ENCODE measurements around the gene ACAT2.

The ACAT2 gene

DNA sequence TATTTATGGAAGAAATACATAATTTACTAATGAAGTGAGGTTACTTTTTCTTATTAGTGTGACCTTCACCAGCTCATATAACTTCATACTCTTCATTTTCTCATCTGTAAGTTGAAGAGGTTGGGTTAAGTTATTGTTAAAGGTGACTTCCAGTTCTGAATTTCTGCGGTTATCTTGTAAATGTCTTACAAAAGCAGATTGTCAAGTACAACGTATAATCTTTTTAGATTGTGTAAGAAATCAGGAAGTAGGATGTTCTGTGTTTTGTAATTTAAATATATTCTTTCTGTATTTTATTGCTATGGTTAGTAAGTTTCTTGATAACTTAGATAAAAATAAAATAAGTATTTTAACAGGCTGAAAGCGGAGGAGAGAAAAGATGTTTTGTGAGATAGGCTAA lies 22.5 kb upstream of the ACAT2 start:
- no peak overlapping the region for H3K27ac ChIP-seq (ENCODE audit: low read depth, low read length)
- no peak overlapping the region for H2AFZ ChIP-seq (ENCODE audit: insufficient read depth, low read length, poor library complexity)
- H3K79me2 ChIP-seq (ENCODE audit: control insufficient read depth, insufficient read depth, low read length, poor library complexity), result peaks cover 9% of the 10 kb centered on the region
- H2BK5ac ChIP-seq (ENCODE audit: low read depth, low read length, poor library complexity), result no peak overlapping the region
- H2BK12ac ChIP-seq (ENCODE audit: low read length), result no peak overlapping the region
- no peaks in the 10 kb centered on the region for H3K9me3 ChIP-seq (ENCODE audit: insufficient read depth, low read depth, low read length)
- no peaks in the 10 kb centered on the region for H3K4me1 ChIP-seq (ENCODE audit: control insufficient read depth in 1 of 2, insufficient read depth in 2 of 2, low read length in 2 of 2)
- DNase-seq, result no peak
- no peaks in the 10 kb centered on the region for H3K79me1 ChIP-seq (ENCODE audit: low read length)
- peaks cover 15 to 20% of the 10 kb centered on the region in 2 experiments for H3K36me3 ChIP-seq (ENCODE audit: control insufficient read depth in 1 of 2, insufficient read depth in 2 of 2, low read length in 2 of 2)
- H2BK120ac ChIP-seq (ENCODE audit: insufficient read depth, low read length, poor library complexity), result no peak overlapping the region
- no peaks in the 10 kb centered on the region for H3K27me3 ChIP-seq (ENCODE audit: insufficient read depth, low read length)
- no peak overlapping the region for H3K9ac ChIP-seq (ENCODE audit: low read length)
- H3K4me2 ChIP-seq (ENCODE audit: low read length), result no peak overlapping the region
- H3K14ac ChIP-seq (ENCODE audit: low read length), result no peak overlapping the region
- H3K4ac ChIP-seq (ENCODE audit: low read depth, low read length), result no peak overlapping the region
- H3K23ac ChIP-seq (ENCODE audit: low read length), result no peak overlapping the region
- H4K91ac ChIP-seq (ENCODE audit: low read depth, low read length), result no peak overlapping the region
- no peak overlapping the region for H4K12ac ChIP-seq (ENCODE audit: low read depth, low read length)
- no CpG with 5 or more reads among the region's 3 CpGs for WGBS (ENCODE audit: extremely low coverage, insufficient coverage, insufficient read length)
- no peak overlapping the region for H2AK5ac ChIP-seq (ENCODE audit: low read length)
- no peak overlapping the region for H3K4me3 ChIP-seq (ENCODE audit: low read depth, low read length)
- no peak overlapping the region for H3K18ac ChIP-seq (ENCODE audit: low read length)
- H4K8ac ChIP-seq (ENCODE audit: low read depth, low read length), result no peak overlapping the region

DNA sequence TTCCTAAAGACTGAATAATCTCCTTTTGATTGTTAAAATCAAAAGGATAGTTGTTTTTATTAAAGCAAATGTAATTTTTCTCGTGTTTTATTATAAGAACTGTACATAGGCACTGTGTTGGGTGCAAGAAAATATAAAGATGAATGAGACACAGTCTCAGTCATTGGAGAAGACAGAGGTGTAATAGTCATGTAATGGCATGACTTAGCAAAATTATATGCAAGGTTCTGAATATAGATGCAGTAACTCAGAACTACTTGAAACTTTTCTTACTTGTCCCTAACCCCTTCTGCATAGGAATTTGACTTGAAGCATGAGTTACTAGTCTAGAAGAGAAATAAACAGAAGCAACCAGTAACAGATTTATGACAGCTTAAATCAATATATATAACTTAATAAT lies 19.7 kb upstream of the ACAT2 start:
- H2BK120ac ChIP-seq (ENCODE audit: insufficient read depth, low read length, poor library complexity), result no peak overlapping the region
- no peak overlapping the region for H3K4me3 ChIP-seq (ENCODE audit: low read depth, low read length)
- H3K4me1 ChIP-seq (ENCODE audit: control insufficient read depth in 1 of 2, insufficient read depth in 2 of 2, low read length in 2 of 2), result no peaks in the 10 kb centered on the region
- H4K8ac ChIP-seq (ENCODE audit: low read depth, low read length), result no peak overlapping the region
- no peak overlapping the region for H4K12ac ChIP-seq (ENCODE audit: low read depth, low read length)
- no peak for DNase-seq
- H2AK5ac ChIP-seq (ENCODE audit: low read length), result no peak overlapping the region
- H2BK12ac ChIP-seq (ENCODE audit: low read length), result no peak overlapping the region
- no CpG with 5 or more reads among the region's 1 CpG for WGBS (ENCODE audit: extremely low coverage, insufficient coverage, insufficient read length)
- no peak overlapping the region for H3K27ac ChIP-seq (ENCODE audit: low read depth, low read length)
- H3K79me1 ChIP-seq (ENCODE audit: low read length), result no peaks in the 10 kb centered on the region
- H4K91ac ChIP-seq (ENCODE audit: low read depth, low read length), result no peak overlapping the region
- H3K14ac ChIP-seq (ENCODE audit: low read length), result no peak overlapping the region
- H3K4ac ChIP-seq (ENCODE audit: low read depth, low read length), result no peak overlapping the region
- no peak overlapping the region for H3K4me2 ChIP-seq (ENCODE audit: low read length)
- peaks cover 3% of the 10 kb centered on the region for H3K79me2 ChIP-seq (ENCODE audit: control insufficient read depth, insufficient read depth, low read length, poor library complexity)
- no peak overlapping the region for H3K23ac ChIP-seq (ENCODE audit: low read length)
- H3K27me3 ChIP-seq (ENCODE audit: insufficient read depth, low read length), result no peaks in the 10 kb centered on the region
- H3K36me3 ChIP-seq (ENCODE audit: control insufficient read depth in 1 of 2, insufficient read depth in 2 of 2, low read length in 2 of 2), result peaks cover 17 to 25% of the 10 kb centered on the region in 2 experiments
- no peak overlapping the region for H3K18ac ChIP-seq (ENCODE audit: low read length)
- H2AFZ ChIP-seq (ENCODE audit: insufficient read depth, low read length, poor library complexity), result no peak overlapping the region
- no peaks in the 10 kb centered on the region for H3K9me3 ChIP-seq (ENCODE audit: insufficient read depth, low read depth, low read length)
- no peak overlapping the region for H3K9ac ChIP-seq (ENCODE audit: low read length)
- no peak overlapping the region for H2BK5ac ChIP-seq (ENCODE audit: low read depth, low read length, poor library complexity)

DNA sequence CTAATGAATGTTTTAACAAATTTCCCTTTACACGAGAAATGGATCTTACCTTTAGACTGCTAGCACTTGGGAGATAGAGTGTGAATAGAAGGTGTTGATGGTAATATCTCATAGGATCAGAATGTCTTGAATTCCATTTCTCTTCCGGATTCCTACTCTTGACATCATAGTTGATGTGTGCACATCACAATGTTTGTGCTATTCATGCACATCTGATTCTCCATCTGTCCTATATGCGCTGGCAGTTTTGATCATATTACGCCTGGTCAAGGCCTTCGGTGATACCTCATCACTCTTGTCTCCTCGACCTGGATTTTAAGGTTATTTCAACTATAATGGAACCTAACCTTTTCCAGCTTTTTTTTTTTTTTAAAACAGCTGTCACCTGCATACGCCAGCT lies 16.8 kb upstream of the ACAT2 start:
- DNase-seq, result peak; percentile 65 to 89
- Histone ChIP-seq H3K4me3 (ENCODE audit: low read depth, low read length) (no peak overlapping the region), H3K23ac (ENCODE audit: low read length) (no peak overlapping the region), H3K4me2 (ENCODE audit: low read length) (no peak overlapping the region), H4K8ac (ENCODE audit: low read depth, low read length) (no peak overlapping the region), H3K9ac (ENCODE audit: low read length) (no peak overlapping the region), H2BK5ac (ENCODE audit: low read depth, low read length, poor library complexity) (no peak overlapping the region), H2BK120ac (ENCODE audit: insufficient read depth, low read length, poor library complexity) (no peak overlapping the region), H3K79me1 (ENCODE audit: low read length) (no peaks in the 10 kb centered on the region), H2AFZ (ENCODE audit: insufficient read depth, low read length, poor library complexity) (no peak overlapping the region), H2BK12ac (ENCODE audit: low read length) (no peak overlapping the region), H3K36me3 (ENCODE audit: control insufficient read depth in 1 of 2, insufficient read depth in 2 of 2, low read length in 2 of 2) (peaks cover 15 to 29% of the 10 kb centered on the region in 2 experiments), H4K12ac (ENCODE audit: low read depth, low read length) (no peak overlapping the region), H3K18ac (ENCODE audit: low read length) (no peak overlapping the region), H3K27ac (ENCODE audit: low read depth, low read length) (no peak overlapping the region), H3K14ac (ENCODE audit: low read length) (no peak overlapping the region), H4K91ac (ENCODE audit: low read depth, low read length) (no peak overlapping the region), H3K9me3 (ENCODE audit: insufficient read depth, low read depth, low read length) (no peaks in the 10 kb centered on the region), H3K27me3 (ENCODE audit: insufficient read depth, low read length) (no peaks in the 10 kb centered on the region), H3K4ac (ENCODE audit: low read depth, low read length) (no peak overlapping the region), H3K79me2 (ENCODE audit: control insufficient read depth, insufficient read depth, low read length, poor library complexity) (no peaks in the 10 kb centered on the region), H3K4me1 (ENCODE audit: control insufficient read depth in 1 of 2, insufficient read depth in 2 of 2, low read length in 2 of 2) (no peaks in the 10 kb centered on the region), H2AK5ac (ENCODE audit: low read length) (no peak overlapping the region)
- WGBS (ENCODE audit: extremely low coverage, insufficient coverage, insufficient read length), result no CpG with 5 or more reads among the region's 7 CpGs

DNA sequence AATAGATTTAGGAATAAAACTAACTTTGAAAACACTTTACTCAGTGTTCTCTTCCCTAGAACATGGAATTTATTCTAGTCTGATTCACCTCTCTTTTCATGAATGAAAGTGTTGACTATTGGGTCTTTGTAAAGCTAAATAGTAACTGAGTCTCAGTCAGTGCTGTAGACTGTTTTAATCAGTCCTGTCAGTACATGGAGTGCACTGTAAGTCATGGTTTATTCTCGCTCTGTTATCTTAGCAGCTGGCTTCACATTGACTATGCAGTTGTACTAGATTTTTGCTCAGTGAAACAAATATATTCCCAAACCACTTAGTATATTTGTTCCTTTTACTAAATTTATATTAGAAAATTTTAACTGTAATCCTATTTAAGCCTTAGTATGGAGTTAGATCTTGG lies 15.1 kb upstream of the ACAT2 start:
- no peak overlapping the region for H3K14ac ChIP-seq (ENCODE audit: low read length)
- no peak overlapping the region for H3K4me3 ChIP-seq (ENCODE audit: low read depth, low read length)
- DNase-seq, result no peak
- H3K4me1 ChIP-seq (ENCODE audit: control insufficient read depth in 1 of 2, insufficient read depth in 2 of 2, low read length in 2 of 2), result no peaks in the 10 kb centered on the region
- no peak overlapping the region for H2AK5ac ChIP-seq (ENCODE audit: low read length)
- no peak overlapping the region for H3K4ac ChIP-seq (ENCODE audit: low read depth, low read length)
- H4K91ac ChIP-seq (ENCODE audit: low read depth, low read length), result no peak overlapping the region
- no peak overlapping the region for H2BK5ac ChIP-seq (ENCODE audit: low read depth, low read length, poor library complexity)
- H2AFZ ChIP-seq (ENCODE audit: insufficient read depth, low read length, poor library complexity), result no peak overlapping the region
- H4K12ac ChIP-seq (ENCODE audit: low read depth, low read length), result no peak overlapping the region
- H3K79me1 ChIP-seq (ENCODE audit: low read length), result no peaks in the 10 kb centered on the region
- no peak overlapping the region for H2BK120ac ChIP-seq (ENCODE audit: insufficient read depth, low read length, poor library complexity)
- no peak overlapping the region for H3K23ac ChIP-seq (ENCODE audit: low read length)
- no peak overlapping the region for H4K8ac ChIP-seq (ENCODE audit: low read depth, low read length)
- H3K27me3 ChIP-seq (ENCODE audit: insufficient read depth, low read length), result no peaks in the 10 kb centered on the region
- no peaks in the 10 kb centered on the region for H3K79me2 ChIP-seq (ENCODE audit: control insufficient read depth, insufficient read depth, low read length, poor library complexity)
- WGBS (ENCODE audit: extremely low coverage, insufficient coverage, insufficient read length), result no CpG with 5 or more reads among the region's 1 CpG
- H3K4me2 ChIP-seq (ENCODE audit: low read length), result no peak overlapping the region
- H3K9ac ChIP-seq (ENCODE audit: low read length), result no peak overlapping the region
- H2BK12ac ChIP-seq (ENCODE audit: low read length), result no peak overlapping the region
- no peaks in the 10 kb centered on the region for H3K9me3 ChIP-seq (ENCODE audit: insufficient read depth, low read depth, low read length)
- H3K36me3 ChIP-seq (ENCODE audit: control insufficient read depth in 1 of 2, insufficient read depth in 2 of 2, low read length in 2 of 2), result peaks cover 17 to 30% of the 10 kb centered on the region in 2 experiments
- H3K27ac ChIP-seq (ENCODE audit: low read depth, low read length), result no peak overlapping the region
- H3K18ac ChIP-seq (ENCODE audit: low read length), result no peak overlapping the region

Data from trophoblast cell (in vitro differentiated cells and primary cell).